Neural progenitor cell (in vitro differentiated cells): ENCODE measurements around the gene GSTT2. TPM values are rescaled to one million over a fixed set of nuclear protein-coding genes. Genes with fewer than 3 reads are reported as not detected.

ENCODE experiments used
- DNase-seq: peaks from one replicate; pipeline ENCODE4 v3.0.0-alpha.2; 2016; ENCODE audit warnings: low spot score
- H2AFZ ChIP-seq: fragments of 200-600 bp; sonication (generic); replicated peaks from 2 replicates; pipeline ENCODE4 v1.6.1; 2016; ENCODE audit warnings: antibody characterized with exemption
- H3F3A ChIP-seq: fragments of 200-600 bp; sonication (generic); 2 replicates; pipeline ENCODE4 v1.6.1; 2016; ENCODE audit warnings: antibody characterized with exemption, low read depth
- H3K27ac ChIP-seq: fragments of 200-600 bp; sonication (generic); 2 replicates; pipeline ENCODE4 v1.5.1; 2016; ENCODE audit warnings: mild to moderate bottlenecking
- H3K27me3 ChIP-seq: fragments of 200-600 bp; sonication (generic); 2 replicates; pipeline ENCODE4 v1.6.1; 2016; ENCODE audit warnings: mild to moderate bottlenecking, moderate library complexity
- H3K36me3 ChIP-seq: fragments of 200-600 bp; sonication (generic); 2 replicates; pipeline ENCODE4 v1.5.1; 2016
- H3K4me1 ChIP-seq: fragments of 200-600 bp; sonication (generic); 2 replicates; pipeline ENCODE4 v1.6.1; 2016; ENCODE audit warnings: mixed run types
- H3K4me2 ChIP-seq: fragments of 200-600 bp; sonication (generic); 2 replicates; pipeline ENCODE4 v1.6.1; 2016
- H3K4me3 ChIP-seq: fragments of 200-600 bp; sonication (generic); 2 replicates; pipeline ENCODE4 v1.5.1; 2016
- H3K79me2 ChIP-seq: fragments of 200-600 bp; sonication (generic); 2 replicates; pipeline ENCODE4 v1.6.1; 2016; ENCODE audit warnings: low read depth
- H3K9ac ChIP-seq: fragments of 200-600 bp; sonication (generic); 2 replicates; pipeline ENCODE4 v1.6.1; 2016
- H3K9me3 ChIP-seq: fragments of 200-600 bp; sonication (generic); 2 replicates; pipeline ENCODE4 v1.5.1; 2016; ENCODE audit warnings: low read depth
- H4K20me1 ChIP-seq: fragments of 200-600 bp; sonication (generic); 2 replicates; pipeline ENCODE4 v1.6.1; 2016; ENCODE audit warnings: low read depth
- H3K27ac Mint-ChIP-seq: 3 replicates; pipeline ENCODE4 v1.8.0; 2021; ENCODE audit warnings: mixed read lengths
- H3K27me3 Mint-ChIP-seq: 2 replicates; pipeline ENCODE4 v1.8.0; 2022; ENCODE audit warnings: low read depth, mild to moderate bottlenecking, inconsistent platforms, moderate library complexity, mixed read lengths; ENCODE audit not compliant: insufficient read depth
- H3K36me3 Mint-ChIP-seq: 3 replicates; pipeline ENCODE4 v1.8.0; 2021; ENCODE audit warnings: mixed read lengths
- H3K4me1 Mint-ChIP-seq: 3 replicates; pipeline ENCODE4 v1.8.0; 2021; ENCODE audit warnings: mixed read lengths
- H3K4me3 Mint-ChIP-seq: 3 replicates; pipeline ENCODE4 v1.8.0; 2021; ENCODE audit warnings: mild to moderate bottlenecking, moderate library complexity, mixed read lengths
- H3K9me3 Mint-ChIP-seq: 3 replicates; pipeline ENCODE4 v1.8.0; 2020; ENCODE audit warnings: mixed read lengths
- CTCF ChIP-seq: fragments of 200-600 bp; sonication (generic); IDR thresholded peaks from 2 replicates; pipeline ENCODE4 v1.5.1; 2017; ENCODE audit warnings: antibody characterized with exemption, mild to moderate bottlenecking
- EZH2 ChIP-seq: fragments of 200-600 bp; sonication (generic); IDR thresholded peaks from 2 replicates; pipeline ENCODE4 v1.6.1; 2017; ENCODE audit warnings: antibody characterized with exemption, mild to moderate bottlenecking, moderate library complexity
- EZH2phosphoT487 ChIP-seq: fragments of 200-600 bp; sonication (generic); IDR thresholded peaks from 2 replicates; pipeline ENCODE4 v1.6.1; 2017; ENCODE audit warnings: antibody characterized with exemption
- total RNA-seq: library from RNA; depleted of rRNA; stranded (reverse); fragments of >200 nt; gene quantifications from 2 replicates; pipeline ENCODE4 v1.2.3, GENCODE V29; 2015; ENCODE audit warnings: low replicate concordance

Gene GSTT2
- total RNA-seq, 1 donor from 2014 or later, result not detected

GRCh38 chr22:24008022-24008283 lies 28.0 kb downstream of the GSTT2 start:
- H3K4me3 Mint-ChIP-seq, result no peak overlapping the region
- Histone ChIP-seq H3K9me3 (no peaks in the 10 kb centered on the region), H3K4me2 (no peak overlapping the region), H2AFZ (no peak overlapping the region), H3K4me3 (no peak overlapping the region), H3K27ac (no peak overlapping the region), H3F3A (peaks cover 22% of the 10 kb centered on the region), H4K20me1 (peaks cover 5% of the 10 kb centered on the region), H3K27me3 (no peaks in the 10 kb centered on the region), H3K4me1 (peaks cover 13% of the 10 kb centered on the region), H3K36me3 (no peaks in the 10 kb centered on the region), H3K9ac (no peak overlapping the region), H3K79me2 (peaks cover 15% of the 10 kb centered on the region)
- H3K4me1 Mint-ChIP-seq, result peaks cover 12% of the 10 kb centered on the region
- H3K27ac Mint-ChIP-seq, result no peak overlapping the region
- TF ChIP-seq EZH2phosphoT487 (no peak), CTCF (no peak), EZH2 (no peak)
- H3K9me3 Mint-ChIP-seq, result no peaks in the 10 kb centered on the region
- DNase-seq, result no peak
- no peaks in the 10 kb centered on the region for H3K27me3 Mint-ChIP-seq
- H3K36me3 Mint-ChIP-seq, result no peaks in the 10 kb centered on the region

GRCh38 chr22:24008381-24009226 lies 28.7 kb downstream of the GSTT2 start:
- peaks cover 12% of the 10 kb centered on the region for H3K4me1 Mint-ChIP-seq
- Histone ChIP-seq H3K79me2 (peaks cover 22% of the 10 kb centered on the region), H3K4me1 (peaks cover 13% of the 10 kb centered on the region), H2AFZ (peak overlapping the region; percentile 63), H4K20me1 (peaks cover 5% of the 10 kb centered on the region), H3F3A (peaks cover 22% of the 10 kb centered on the region), H3K9me3 (no peaks in the 10 kb centered on the region), H3K27me3 (no peaks in the 10 kb centered on the region), H3K9ac (no peak overlapping the region), H3K4me2 (no peak overlapping the region), H3K27ac (no peak overlapping the region), H3K4me3 (no peak overlapping the region), H3K36me3 (no peaks in the 10 kb centered on the region)
- H3K36me3 Mint-ChIP-seq, result no peaks in the 10 kb centered on the region
- no peak overlapping the region for H3K4me3 Mint-ChIP-seq
- TF ChIP-seq EZH2 (no peak), CTCF (no peak), EZH2phosphoT487 (no peak)
- peak overlapping the region; percentile 80 for H3K27ac Mint-ChIP-seq
- no peak for DNase-seq
- H3K9me3 Mint-ChIP-seq, result no peaks in the 10 kb centered on the region
- no peaks in the 10 kb centered on the region for H3K27me3 Mint-ChIP-seq

GRCh38 chr22:24009227-24010017 lies 29.5 kb downstream of the GSTT2 start:
- Mint-ChIP-seq H3K27ac (peak overlapping the region; percentile 80), H3K27me3 (no peaks in the 10 kb centered on the region)

More at GRCh38 chr22:24009227-24010017, 29.5 kb downstream of the GSTT2 start:
- Mint-ChIP-seq H3K4me3 (peak overlapping the region; percentile 71), H3K36me3 (peaks cover under 1% of the 10 kb centered on the region), H3K4me1 (peaks cover 13% of the 10 kb centered on the region), H3K9me3 (no peaks in the 10 kb centered on the region)
- Histone ChIP-seq H3K9me3 (no peaks in the 10 kb centered on the region), H3K9ac (no peak overlapping the region), H3K79me2 (peaks cover 30% of the 10 kb centered on the region), H3K27me3 (no peaks in the 10 kb centered on the region), H4K20me1 (peaks cover 5% of the 10 kb centered on the region), H3K36me3 (no peaks in the 10 kb centered on the region), H3K27ac (no peak overlapping the region), H3K4me1 (peaks cover 13% of the 10 kb centered on the region), H3K4me2 (no peak overlapping the region), H2AFZ (peak overlapping the region; percentile 63), H3F3A (peaks cover 22% of the 10 kb centered on the region), H3K4me3 (no peak overlapping the region)
- TF ChIP-seq EZH2phosphoT487, result no peak
- TF ChIP-seq CTCF, result no peak
- TF ChIP-seq EZH2, result no peak
- no peak for DNase-seq
